SK-N-DZ (cell line): Measurements from ENCODE around the gene DYNLRB1.
"Not testable (repeated sequence)": the region's sequence is repeated elsewhere in the genome, so short reads cannot be mapped to it uniquely, and the experiment has no call there.

ENCODE experiments used
- DNase-seq: peaks from one replicate; pipeline ENCODE4 v3.0.0-alpha.2; 2015; ENCODE audit warnings: low spot score

DYNLRB1 gene

GRCh38 chr20:34511891-34512265, 4.3 kb upstream of the DYNLRB1 start:
- DNase-seq = no peak

DNA sequence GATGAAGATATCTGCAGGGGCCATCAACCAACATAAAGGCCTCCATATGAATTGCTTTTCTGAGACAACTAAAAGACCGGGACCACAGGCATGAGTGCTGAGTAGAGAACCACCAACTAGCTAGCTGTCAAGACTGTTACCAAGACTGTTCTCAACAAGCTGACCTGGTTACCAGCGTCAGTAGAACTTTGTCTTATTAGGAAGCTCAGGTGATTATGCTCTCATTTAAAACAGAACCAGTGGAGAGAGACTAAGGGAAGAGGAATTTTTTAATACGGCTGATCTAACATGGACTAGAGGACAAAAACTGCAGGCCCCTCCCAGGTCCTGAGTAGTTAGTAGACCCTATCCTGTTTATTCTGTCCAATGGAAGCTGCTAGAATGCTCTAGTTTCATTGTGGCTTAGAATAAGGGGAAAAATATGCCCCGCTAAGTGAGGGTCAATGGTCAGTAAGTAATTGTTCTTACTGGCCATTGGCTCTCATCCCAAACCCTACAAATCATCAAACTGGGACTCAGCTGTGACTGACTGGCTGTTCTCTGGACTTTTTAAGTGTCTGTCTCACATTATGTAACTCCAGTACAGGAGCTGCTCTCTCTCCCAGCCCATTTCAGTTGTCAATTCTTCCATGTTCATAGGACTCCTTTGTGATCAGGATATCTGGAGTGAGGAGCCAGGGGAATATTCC, 3.8 kb upstream of the DYNLRB1 start:
- no peak for DNase-seq

- DNase-seq = no peak
These were observed 3.2 kb upstream of the DYNLRB1 start for GRCh38 chr20:34512955-34513419.

DNA sequence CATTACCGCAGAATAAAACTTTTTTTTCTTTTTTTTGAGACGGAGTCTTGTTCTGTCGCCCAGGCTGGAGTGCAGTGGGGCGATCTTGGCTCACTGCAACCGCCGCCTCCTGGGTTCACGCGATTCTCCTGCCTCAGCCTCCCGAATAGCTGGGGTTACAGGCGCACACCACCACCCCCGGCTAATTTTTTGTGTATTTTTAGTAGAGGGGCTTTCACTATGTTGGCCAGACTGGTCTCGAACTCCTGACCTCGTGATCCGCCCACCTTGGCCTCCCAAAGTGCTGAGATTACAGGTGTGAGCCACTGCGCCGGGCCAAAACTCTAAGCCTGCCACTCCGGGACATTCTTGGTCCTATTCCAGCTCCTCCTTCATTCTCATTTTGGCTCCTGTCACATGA, 2.2 kb upstream of the DYNLRB1 start:
- not testable (repeated sequence) for DNase-seq

GRCh38 chr20:34514897-34515483, 1.2 kb upstream of the DYNLRB1 start:
- DNase-seq = no peak

GRCh38 chr20:34515484-34516246, 557 bp upstream of the DYNLRB1 start:
- no peak for DNase-seq

- no peak for DNase-seq
These were observed 888 bp downstream of the DYNLRB1 start for GRCh38 chr20:34517114-34517505.

DNA sequence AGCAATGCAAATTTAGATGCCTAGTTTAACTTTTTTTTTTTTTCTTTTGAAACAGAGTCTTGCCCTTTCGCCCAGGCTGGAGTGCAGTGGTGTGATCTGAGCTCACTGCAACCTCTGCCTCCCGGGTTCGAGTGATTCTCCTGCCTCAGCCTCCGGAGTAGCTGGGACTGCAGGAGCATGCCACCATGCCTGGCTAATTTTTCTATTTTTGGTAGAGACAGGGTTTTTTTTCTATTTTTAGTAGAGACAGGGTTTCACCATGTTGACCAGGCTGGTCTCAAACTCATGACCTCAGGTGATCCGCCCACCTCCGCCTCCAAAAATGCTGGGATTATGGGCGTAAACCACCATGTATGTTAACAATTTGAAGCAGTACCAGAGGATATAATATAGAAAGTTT, 2.6 kb downstream of the DYNLRB1 start:
- DNase-seq = not testable (repeated sequence)

GRCh38 chr20:34519841-34520240, 3.6 kb downstream of the DYNLRB1 start:
- DNase-seq = not testable (repeated sequence)

GRCh38 chr20:34522969-34523871, 7.0 kb downstream of the DYNLRB1 start:
- DNase-seq = peak; percentile 65

GRCh38 chr20:34524426-34524825, 8.2 kb downstream of the DYNLRB1 start:
- no peak for DNase-seq

GRCh38 chr20:34525342-34525708, 9.1 kb downstream of the DYNLRB1 start:
- no peak for DNase-seq

GRCh38 chr20:34525709-34526416, 9.6 kb downstream of the DYNLRB1 start:
- DNase-seq = no peak

DNA sequence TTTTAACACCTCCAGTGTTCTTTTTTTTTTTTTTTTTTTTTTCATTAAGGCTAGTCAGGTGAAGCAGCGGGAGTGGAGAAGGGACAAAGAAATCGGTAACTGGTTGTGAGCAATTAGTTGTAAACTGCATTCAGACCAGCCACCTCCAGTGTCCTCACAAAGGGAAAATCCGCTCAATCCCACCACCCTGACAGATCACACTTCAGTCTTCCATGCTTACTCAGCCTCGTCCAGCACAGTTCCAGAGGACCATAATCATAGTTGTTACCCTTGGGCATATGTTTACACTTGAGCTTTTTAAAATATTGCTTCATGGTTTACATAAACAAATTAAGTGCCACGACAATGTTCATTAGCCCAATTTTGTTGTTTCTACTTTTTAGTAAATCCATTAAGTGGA, 10.2 kb downstream of the DYNLRB1 start:
- no peak for DNase-seq

DNA sequence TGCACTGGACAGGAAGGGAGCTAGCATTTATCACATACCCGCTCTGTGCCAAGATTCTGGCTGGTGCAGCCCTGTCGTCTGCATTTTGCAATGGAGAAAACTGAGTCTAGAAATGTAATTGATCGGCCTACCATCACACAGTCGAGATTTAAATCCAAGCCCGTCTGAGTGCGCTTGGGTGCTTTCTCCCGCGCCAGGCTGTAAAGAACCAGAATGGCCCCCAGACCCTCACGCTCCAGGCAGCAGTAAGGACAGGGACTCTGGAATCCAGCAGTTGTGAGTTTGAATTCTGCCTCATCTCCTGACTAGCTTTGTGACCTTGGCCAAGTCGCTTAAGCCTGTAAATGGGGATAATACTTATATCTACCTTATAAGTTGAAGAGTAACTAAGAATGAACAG, 10.8 kb downstream of the DYNLRB1 start:
- no peak for DNase-seq

- no peak for DNase-seq
These were observed 12.7 kb downstream of the DYNLRB1 start for GRCh38 chr20:34528921-34529297.

- no peak for DNase-seq
These were observed 13.5 kb downstream of the DYNLRB1 start for GRCh38 chr20:34529742-34530141.

GRCh38 chr20:34530342-34530741, 14.1 kb downstream of the DYNLRB1 start:
- no peak for DNase-seq

DNA sequence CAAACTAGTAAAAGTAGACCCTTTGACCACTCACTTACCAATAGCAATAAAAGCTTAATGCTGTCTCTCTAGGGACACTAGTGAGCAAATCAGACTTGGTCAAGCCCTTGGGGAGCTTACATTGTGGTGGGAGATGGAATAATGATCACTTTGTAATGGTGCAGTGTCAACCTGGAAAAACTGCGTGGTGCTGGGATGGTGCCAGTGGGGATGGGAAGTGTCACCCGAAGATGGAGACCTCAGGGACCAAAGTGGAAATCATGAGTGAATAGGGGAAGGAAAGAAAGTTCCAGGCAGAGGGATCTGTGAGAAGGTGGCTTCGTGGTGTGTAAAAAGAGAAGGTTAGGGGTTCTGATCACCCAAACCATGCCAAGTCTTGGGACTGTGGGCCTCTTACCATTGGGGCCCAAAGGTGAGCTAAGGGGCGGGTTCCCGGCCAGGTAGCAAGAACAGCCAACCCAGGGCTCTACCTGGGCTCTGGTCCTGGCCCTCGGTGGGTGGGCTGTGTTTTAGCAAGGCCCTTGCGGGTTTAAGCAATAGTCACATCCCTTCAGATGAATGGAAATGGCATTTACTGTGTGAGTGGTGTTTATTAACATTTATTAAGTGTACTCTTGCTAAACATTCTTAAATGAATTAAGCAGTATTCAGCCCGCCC, 15.5 kb downstream of the DYNLRB1 start:
- DNase-seq = no peak

GRCh38 chr20:34532320-34532719, 16.1 kb downstream of the DYNLRB1 start:
- DNase-seq = no peak

DNA sequence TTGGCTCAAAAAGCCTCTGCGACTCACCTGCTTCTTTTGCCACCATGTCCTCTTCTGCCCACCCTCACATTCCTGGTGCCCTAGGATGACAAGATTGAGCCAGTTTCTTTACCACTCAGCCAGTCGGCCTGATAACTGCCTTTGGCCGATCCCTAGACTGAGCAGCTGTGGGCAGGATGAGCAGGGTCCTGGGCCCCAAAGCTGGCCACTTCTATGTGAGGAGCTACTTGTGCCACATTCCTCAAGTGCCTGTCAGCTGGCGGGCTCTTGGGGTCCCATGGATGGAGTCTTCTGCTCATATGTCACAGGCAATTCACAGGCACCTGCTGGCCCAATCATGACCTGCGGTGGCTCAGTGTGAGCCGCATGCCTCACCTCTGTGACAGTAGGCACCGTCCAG, 16.5 kb downstream of the DYNLRB1 start:
- DNase-seq = no peak
